CD4-positive, alpha-beta memory T cell (primary cell): Measurements from ENCODE around the gene GAB4. TPM values are rescaled to one million over a fixed set of nuclear protein-coding genes. Genes with fewer than 3 reads are reported as not detected.

ENCODE experiments used
- CTCF ChIA-PET: fragments of 350-600 bp; sonication (Branson Sonifier 250); formaldehyde crosslinking; loops from one replicate; lab custom pipeline; 2021; ENCODE audit warnings: inconsistent platforms; ENCODE audit not compliant: partially characterized antibody; lab: Charles Lee
- POLR2A ChIA-PET: fragments of 350-600 bp; sonication (Branson Sonifier 250); formaldehyde crosslinking; loops from one replicate; lab custom pipeline; 2021; ENCODE audit not compliant: partially characterized antibody; lab: Charles Lee
- DNase-seq, 5 donors: peaks; one replicate each; pipeline versions ENCODE4 v3.0.0 to v3.0.0-alpha.2; 2020 to 2022; ENCODE audit warnings: mixed read lengths in 1 of 5
- H3K27ac ChIP-seq: one replicate; pipeline ENCODE4 v1.7.0; 2013; ENCODE audit warnings: low read depth, low read length
- H3K27me3 ChIP-seq: 2 replicates; pipeline ENCODE4 v1.7.0; 2013; ENCODE audit warnings: mild to moderate bottlenecking, low read length, moderate library complexity; ENCODE audit not compliant: insufficient read depth
- H3K36me3 ChIP-seq: 2 replicates; pipeline ENCODE4 v1.7.0; 2013; ENCODE audit warnings: mild to moderate bottlenecking, low read length, moderate library complexity; ENCODE audit not compliant: insufficient read depth
- H3K4me1 ChIP-seq: 2 replicates; pipeline ENCODE4 v1.7.0; 2013; ENCODE audit warnings: mild to moderate bottlenecking, low read length, moderate library complexity; ENCODE audit not compliant: insufficient read depth
- H3K4me3 ChIP-seq, 2 donors: one replicate each; pipeline ENCODE4 v1.7.0; 2013; ENCODE audit warnings: low read length in 2 of 2, mild to moderate bottlenecking in 1 of 2
- H3K9me3 ChIP-seq, 2 donors: one replicate each; pipeline ENCODE4 v1.7.0; 2013; ENCODE audit warnings: low read length in 2 of 2, control low read depth in 1 of 2; ENCODE audit not compliant: control insufficient read depth in 1 of 2
- H3K27ac Mint-ChIP-seq, 7 donors: one replicate each; pipeline ENCODE4 v1.8.0; 2020 to 2021; ENCODE audit warnings: mixed read lengths in 7 of 7, mild to moderate bottlenecking in 6 of 7, inconsistent platforms in 3 of 7, moderate library complexity in 3 of 7
- H3K27me3 Mint-ChIP-seq, 2 donors: one replicate each; pipeline ENCODE4 v1.8.0; 2020 to 2021; ENCODE audit warnings: mixed read lengths in 2 of 2
- H3K36me3 Mint-ChIP-seq, 2 donors: one replicate each; pipeline ENCODE4 v1.8.0; 2020 to 2021; ENCODE audit warnings: mixed read lengths in 2 of 2, inconsistent platforms in 1 of 2, mild to moderate bottlenecking in 1 of 2
- H3K4me1 Mint-ChIP-seq, 4 donors: one replicate each; pipeline ENCODE4 v1.8.0; 2020 to 2021; ENCODE audit warnings: mixed read lengths in 4 of 4, mild to moderate bottlenecking in 1 of 4
- H3K4me3 Mint-ChIP-seq, 8 donors: one replicate each; pipeline ENCODE4 v1.8.0; 2020 to 2021; ENCODE audit warnings: mixed read lengths in 8 of 8, mild to moderate bottlenecking in 7 of 8, moderate library complexity in 6 of 8, inconsistent platforms in 3 of 8
- H3K9me3 Mint-ChIP-seq, 8 donors: one replicate each; pipeline ENCODE4 v1.8.0; 2020 to 2021; ENCODE audit warnings: mixed read lengths in 8 of 8, mild to moderate bottlenecking in 5 of 8, inconsistent platforms in 3 of 8, moderate library complexity in 1 of 8
- intact Hi-C: fragments of 100-400 bp; cut with micrococcal nuclease; formaldehyde crosslinking; loops from one replicate; pipeline ENCODE4 v1.15.1; 2023
- polyA plus RNA-seq, 2 donors: library from polyadenylated mRNA; unstranded; fragments of 300-500 nt; fragmentation: Illumina TruSeq; gene quantifications; one replicate each; pipeline ENCODE4 v1.2.3, GENCODE V29; 2021
- total RNA-seq, 2 experiments: library from RNA; stranded (reverse); gene quantifications; one replicate each; pipeline ENCODE4 v1.2.3, GENCODE V29; 2021

Gene GAB4
- total and polyA plus RNA-seq, 4 experiments from 2014 or later: not detected

DNA sequence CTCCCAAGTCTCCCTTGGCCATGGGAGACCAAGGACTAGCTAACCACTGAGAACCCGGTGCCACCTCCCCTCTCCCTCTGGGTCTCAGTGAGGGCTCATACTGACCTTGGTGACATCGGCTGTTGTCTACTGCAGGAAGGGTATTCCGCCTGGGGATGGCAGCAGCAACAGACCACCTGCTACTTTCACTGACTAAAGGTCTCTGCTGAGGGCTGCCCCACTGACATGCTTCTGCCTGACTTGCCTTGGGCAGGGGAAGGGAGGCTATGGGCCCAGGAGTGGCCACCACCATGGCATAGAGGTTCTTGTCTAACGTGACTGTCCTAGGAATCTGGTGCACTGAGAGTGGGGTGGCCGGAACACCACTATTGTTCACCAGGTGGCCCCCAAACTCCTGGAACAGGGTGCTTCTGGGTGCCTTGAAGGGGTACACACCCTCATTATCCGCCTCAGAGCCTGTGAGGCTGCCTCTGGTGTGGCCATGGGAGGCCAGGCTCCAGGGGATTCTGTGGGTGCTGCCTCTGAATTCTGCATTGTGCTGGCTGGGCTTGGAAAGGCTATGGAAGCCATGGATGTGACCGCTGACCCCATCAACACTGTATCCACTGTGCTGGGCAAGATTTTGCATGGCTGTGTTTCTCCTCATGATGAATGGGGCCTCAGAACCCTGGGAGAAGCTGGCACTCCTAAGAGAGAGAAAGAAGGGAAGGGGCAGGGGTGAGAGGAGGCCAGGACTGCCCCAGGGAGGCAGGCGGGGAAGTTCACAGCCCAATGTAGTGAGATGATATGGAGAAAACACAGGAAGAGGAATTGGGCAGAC lies 38.3 kb downstream of the GAB4 start:
- H3K36me3 Mint-ChIP-seq: no peaks in the 10 kb centered on the region
- peaks cover 10 to 39% of the 10 kb centered on the region in 2 donors for H3K27me3 Mint-ChIP-seq
- DNase-seq: no peak
- ChIA-PET POLR2A (no interaction called here), CTCF (no interaction called here)
- no peak overlapping the region for H3K27ac Mint-ChIP-seq
- intact Hi-C loops: no loop called here
- H3K4me3 Mint-ChIP-seq: no peak overlapping the region
- no peaks in the 10 kb centered on the region for H3K4me1 Mint-ChIP-seq
- Histone ChIP-seq H3K36me3 (no peaks in the 10 kb centered on the region), H3K27ac (no peak overlapping the region), H3K4me1 (no peaks in the 10 kb centered on the region), H3K4me3 (no peak overlapping the region), H3K27me3 (no peaks in the 10 kb centered on the region), H3K9me3 (no peaks in the 10 kb centered on the region)
- no peaks in the 10 kb centered on the region for H3K9me3 Mint-ChIP-seq

- Histone ChIP-seq H3K27ac (no peak overlapping the region), H3K36me3 (no peaks in the 10 kb centered on the region), H3K9me3 (no peaks in the 10 kb centered on the region), H3K4me3 (no peak overlapping the region), H3K27me3 (no peaks in the 10 kb centered on the region), H3K4me1 (no peaks in the 10 kb centered on the region)
- no peak overlapping the region for H3K27ac Mint-ChIP-seq
- H3K4me1 Mint-ChIP-seq: no peaks in the 10 kb centered on the region
- no peaks in the 10 kb centered on the region for H3K9me3 Mint-ChIP-seq
- H3K36me3 Mint-ChIP-seq: no peaks in the 10 kb centered on the region
- no peak for DNase-seq
- intact Hi-C loops: no loop called here
- H3K4me3 Mint-ChIP-seq: no peak overlapping the region
- peaks cover 2 to 29% of the 10 kb centered on the region in 2 donors for H3K27me3 Mint-ChIP-seq
- POLR2A ChIA-PET: no interaction called here
- CTCF ChIA-PET: no interaction called here
These were observed 39.8 kb downstream of the GAB4 start for GRCh38 chr22:16968218-16968595.

GRCh38 chr22:16967453-16968217 lies 40.4 kb downstream of the GAB4 start:
- Mint-ChIP-seq H3K27ac (no peak overlapping the region), H3K9me3 (no peaks in the 10 kb centered on the region), H3K27me3 (peaks cover 2 to 25% of the 10 kb centered on the region in 2 donors), H3K4me3 (no peak overlapping the region), H3K4me1 (no peaks in the 10 kb centered on the region), H3K36me3 (no peaks in the 10 kb centered on the region)
- intact Hi-C loops: no loop called here
- no peak overlapping the region for H3K4me3 ChIP-seq
- POLR2A ChIA-PET: no interaction called here
- no peaks in the 10 kb centered on the region for H3K4me1 ChIP-seq
- no peaks in the 10 kb centered on the region for H3K36me3 ChIP-seq
- H3K9me3 ChIP-seq: no peaks in the 10 kb centered on the region
- H3K27me3 ChIP-seq: no peaks in the 10 kb centered on the region
- DNase-seq: no peak
- CTCF ChIA-PET: no interaction called here
- no peak overlapping the region for H3K27ac ChIP-seq

GRCh38 chr22:16966251-16966650 lies 41.8 kb downstream of the GAB4 start:
- Mint-ChIP-seq H3K27ac (no peak overlapping the region), H3K9me3 (no peaks in the 10 kb centered on the region), H3K36me3 (no peaks in the 10 kb centered on the region), H3K27me3 (peaks cover 0 to 16% of the 10 kb centered on the region in 2 donors), H3K4me3 (no peak overlapping the region), H3K4me1 (no peaks in the 10 kb centered on the region)
- Histone ChIP-seq H3K27ac (no peak overlapping the region), H3K9me3 (no peaks in the 10 kb centered on the region), H3K4me1 (no peaks in the 10 kb centered on the region), H3K4me3 (no peak overlapping the region), H3K27me3 (no peaks in the 10 kb centered on the region), H3K36me3 (no peaks in the 10 kb centered on the region)
- ChIA-PET CTCF (no interaction called here), POLR2A (no interaction called here)
- intact Hi-C loops: no loop called here
- no peak for DNase-seq

- H3K36me3 Mint-ChIP-seq: no peaks in the 10 kb centered on the region
- H3K4me3 Mint-ChIP-seq: no peak overlapping the region
- H3K4me1 Mint-ChIP-seq: no peaks in the 10 kb centered on the region
- POLR2A ChIA-PET: no interaction called here
- DNase-seq: no peak
- H3K27me3 Mint-ChIP-seq: peaks cover 0 to 16% of the 10 kb centered on the region in 2 donors
- no peak overlapping the region for H3K27ac Mint-ChIP-seq
- H3K27ac ChIP-seq: no peak overlapping the region
- H3K36me3 ChIP-seq: no peaks in the 10 kb centered on the region
- H3K4me1 ChIP-seq: no peaks in the 10 kb centered on the region
- CTCF ChIA-PET: no interaction called here
- no peaks in the 10 kb centered on the region for H3K9me3 Mint-ChIP-seq
- H3K4me3 ChIP-seq: no peak overlapping the region
- intact Hi-C loops: no loop called here
- H3K9me3 ChIP-seq: no peaks in the 10 kb centered on the region
- no peaks in the 10 kb centered on the region for H3K27me3 ChIP-seq
These were observed 42.5 kb downstream of the GAB4 start for GRCh38 chr22:16965560-16965959.

- no peaks in the 10 kb centered on the region for H3K27me3 ChIP-seq
- H3K4me3 Mint-ChIP-seq: no peak overlapping the region
- H3K4me1 Mint-ChIP-seq: no peaks in the 10 kb centered on the region
- CTCF ChIA-PET: no interaction called here
- H3K36me3 ChIP-seq: no peaks in the 10 kb centered on the region
- POLR2A ChIA-PET: no interaction called here
- no peak overlapping the region for H3K4me3 ChIP-seq
- no peak for DNase-seq
- no peaks in the 10 kb centered on the region for H3K9me3 ChIP-seq
- H3K4me1 ChIP-seq: no peaks in the 10 kb centered on the region
- H3K9me3 Mint-ChIP-seq: no peaks in the 10 kb centered on the region
- H3K36me3 Mint-ChIP-seq: no peaks in the 10 kb centered on the region
- intact Hi-C loops: no loop called here
- H3K27ac Mint-ChIP-seq: no peak overlapping the region
- H3K27me3 Mint-ChIP-seq: peaks cover 0 to 14% of the 10 kb centered on the region in 2 donors
- no peak overlapping the region for H3K27ac ChIP-seq
These were observed 42.9 kb downstream of the GAB4 start for GRCh38 chr22:16965083-16965482.

DNA sequence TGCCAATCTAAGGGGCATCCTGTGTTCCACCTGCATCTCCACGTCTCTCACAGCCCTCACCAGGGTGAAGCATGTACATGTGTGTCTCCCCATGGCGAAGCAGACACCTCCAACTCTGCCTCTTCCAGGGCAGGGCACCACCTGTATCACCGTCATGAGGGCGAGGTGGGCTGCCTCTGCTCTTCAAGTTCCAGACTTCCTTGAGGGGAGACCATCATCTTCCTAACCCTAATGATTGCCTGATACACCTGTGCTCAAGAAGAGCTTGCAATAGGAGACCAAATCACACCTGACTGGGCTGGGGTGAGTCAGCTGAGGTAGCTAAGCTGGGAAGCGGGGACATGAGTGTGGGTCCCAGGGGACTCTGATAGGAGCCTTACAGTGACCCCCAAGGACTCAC lies 43.7 kb downstream of the GAB4 start:
- Mint-ChIP-seq H3K9me3 (no peaks in the 10 kb centered on the region), H3K4me3 (no peak overlapping the region), H3K4me1 (no peaks in the 10 kb centered on the region), H3K27ac (no peak overlapping the region), H3K27me3 (peaks cover 0 to 9% of the 10 kb centered on the region in 2 donors), H3K36me3 (no peaks in the 10 kb centered on the region)
- Histone ChIP-seq H3K9me3 (no peaks in the 10 kb centered on the region), H3K27ac (no peak overlapping the region), H3K4me1 (no peaks in the 10 kb centered on the region), H3K27me3 (no peaks in the 10 kb centered on the region), H3K4me3 (no peak overlapping the region), H3K36me3 (no peaks in the 10 kb centered on the region)
- ChIA-PET POLR2A (no interaction called here), CTCF (no interaction called here)
- no peak for DNase-seq
- intact Hi-C loops: no loop called here
